Endothelial cell of umbilical vein (primary cell): ENCODE data around the gene POLG.

Experiments used
- CTCF ChIP-seq, 2 donors: IDR thresholded peaks; 1 replicate in 1 of 2; 2 replicates in 1 of 2; pipeline ENCODE4 v1.5.1; 2011; ENCODE audit warnings: low read length in 2 of 2, mild to moderate bottlenecking in 2 of 2, moderate library complexity in 2 of 2, control low read depth in 1 of 2, inconsistent platforms in 1 of 2, low read depth in 1 of 2; ENCODE audit not compliant: insufficient read depth in 1 of 2; ENCODE audit errors: extremely low read depth in 1 of 2
- FOS ChIP-seq: IDR thresholded peaks from 2 replicates; pipeline ENCODE4 v1.6.1; 2011; ENCODE audit warnings: mild to moderate bottlenecking, low read length, moderate library complexity, borderline replicate concordance; ENCODE audit not compliant: insufficient read depth
- GATA2 ChIP-seq: IDR thresholded peaks from 2 replicates; pipeline ENCODE4 v1.7.0; 2011; ENCODE audit warnings: low read depth, mild to moderate bottlenecking, moderate library complexity, mixed read lengths, low read length; ENCODE audit not compliant: insufficient read length, insufficient read depth
- POLR2A ChIP-seq: IDR thresholded peaks from 2 replicates; pipeline ENCODE4 v1.6.1; 2012; ENCODE audit warnings: low read depth, mild to moderate bottlenecking, control low read depth, low read length
- POLR2AphosphoS5 ChIP-seq: IDR thresholded peaks from 2 replicates; pipeline ENCODE4 v1.6.1; 2012; ENCODE audit warnings: low read depth, mild to moderate bottlenecking, control low read depth, low read length, moderate library complexity; ENCODE audit not compliant: insufficient read depth
- TF ChIP-seq, protein P1 (sequence below): IDR thresholded peaks from 2 replicates; pipeline ENCODE4 v1.6.1; 2011; ENCODE audit not compliant: insufficient read depth, insufficient read length

DNA sequence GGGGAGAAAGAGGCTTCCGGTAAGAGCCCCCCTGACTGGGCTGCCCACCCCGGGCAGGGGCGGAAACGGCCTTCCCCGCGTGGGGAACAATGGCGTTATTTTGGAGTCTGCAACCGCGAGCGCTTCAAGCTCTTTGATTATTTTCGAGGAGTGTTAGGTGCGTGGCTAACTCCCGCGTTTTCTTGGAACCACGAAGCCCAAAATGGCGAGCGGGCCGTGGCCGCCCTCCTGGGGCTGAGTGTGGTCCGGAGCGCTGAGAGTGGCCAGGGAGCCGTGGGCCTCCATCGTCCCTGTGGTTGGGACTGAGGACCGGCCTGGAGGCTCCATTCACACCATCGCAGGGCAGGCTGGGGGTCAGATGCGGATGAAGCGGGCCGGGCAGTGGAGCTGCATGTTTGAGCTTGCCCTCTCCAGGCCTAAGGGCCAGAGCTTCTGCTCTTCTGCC lies 44.6 kb upstream of the POLG start:
- TF ChIP-seq POLR2A (no peak), CTCF (IDR thresholded peaks at IDR 0.05; ENCODE audit: extremely low read depth in 1 of 2, insufficient read depth in 1 of 2, low read depth in 1 of 2, low read length in 2 of 2) (no peak), POLR2AphosphoS5 (no peak), GATA2 (no peak), FOS (no peak)
- TF ChIP-seq, protein P1, sequence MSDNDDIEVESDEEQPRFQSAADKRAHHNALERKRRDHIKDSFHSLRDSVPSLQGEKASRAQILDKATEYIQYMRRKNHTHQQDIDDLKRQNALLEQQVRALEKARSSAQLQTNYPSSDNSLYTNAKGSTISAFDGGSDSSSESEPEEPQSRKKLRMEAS: no peak
